Left ventricle myocardium inferior (tissue), 1 donor: ENCODE data around the gene SOST. TPM values are rescaled to one million over a fixed set of nuclear protein-coding genes. Genes with fewer than 3 reads are reported as not detected.

Source experiments
- DNase-seq: peaks from one replicate; pipeline ENCODE4 v3.0.0-alpha.2; 2020
- H3K27ac ChIP-seq: fragments of 200-600 bp; replicated peaks from 2 replicates; pipeline ENCODE4 v1.8.0; 2021
- H3K27me3 ChIP-seq: fragments of 200-600 bp; 2 replicates; pipeline ENCODE4 v1.8.0; 2021; ENCODE audit warnings: low read depth
- H3K36me3 ChIP-seq: fragments of 200-600 bp; 2 replicates; pipeline ENCODE4 v1.8.0; 2021
- H3K4me1 ChIP-seq: fragments of 200-600 bp; 2 replicates; pipeline ENCODE4 v1.8.0; 2021
- H3K4me3 ChIP-seq: fragments of 200-600 bp; 2 replicates; pipeline ENCODE4 v1.8.0; 2021; ENCODE audit warnings: mild to moderate bottlenecking, moderate library complexity
- H3K9me3 ChIP-seq: fragments of 200-600 bp; replicated peaks from 2 replicates; pipeline ENCODE4 v1.8.0; 2021
- CTCF ChIP-seq: fragments of 200-600 bp; IDR thresholded peaks from 2 replicates; pipeline ENCODE4 v1.8.0; 2021; ENCODE audit warnings: antibody characterized with exemption, mild to moderate bottlenecking, borderline replicate concordance
- intact Hi-C: fragments of 100-400 bp; cut with micrococcal nuclease; formaldehyde crosslinking; loops from one replicate; pipeline ENCODE4 v1.11.0; 2022
- total RNA-seq: library from RNA; stranded (reverse); fragmentation: NEBNext Ultra II Directional; extraction: Animal tissue kit (Norgen Biotek cat#: 25700); gene quantifications from one replicate; pipeline ENCODE4 v1.2.1, GENCODE V29; 2021
- donor health status: DM: no; HTN: yes; CAD: no; lungs with severe emphysema.

SOST gene
- total RNA-seq, 1 donor from 2014 or later, result 0.14 TPM

- no peak for TF ChIP-seq CTCF
- Histone ChIP-seq H3K27ac (no peak overlapping the region), H3K4me3 (no peak overlapping the region), H3K36me3 (no peaks in the 10 kb centered on the region), H3K4me1 (peaks cover 31% of the 10 kb centered on the region), H3K9me3 (no peaks in the 10 kb centered on the region), H3K27me3 (peaks cover 13% of the 10 kb centered on the region)
- intact Hi-C loops, result no loop called here
- no peak for DNase-seq
These were observed 48.5 kb downstream of the SOST start for GRCh38 chr17:43710101-43710500.

GRCh38 chr17:43709210-43709609, 49.4 kb downstream of the SOST start:
- no peak for TF ChIP-seq CTCF
- H3K36me3 ChIP-seq, result no peaks in the 10 kb centered on the region
- H3K4me1 ChIP-seq, result peaks cover 28% of the 10 kb centered on the region
- no peak overlapping the region for H3K4me3 ChIP-seq
- H3K9me3 ChIP-seq, result no peaks in the 10 kb centered on the region
- H3K27ac ChIP-seq, result no peak overlapping the region
- H3K27me3 ChIP-seq, result peaks cover 13% of the 10 kb centered on the region
- no peak for DNase-seq
- intact Hi-C loops, result no loop called here

- Histone ChIP-seq H3K4me1 (peaks cover 8% of the 10 kb centered on the region), H3K27ac (no peak overlapping the region), H3K9me3 (no peaks in the 10 kb centered on the region), H3K27me3 (peaks cover 13% of the 10 kb centered on the region), H3K4me3 (no peak overlapping the region), H3K36me3 (no peaks in the 10 kb centered on the region)
- no peak for TF ChIP-seq CTCF
- intact Hi-C loops, result no loop called here
- no peak for DNase-seq
These were observed 51.4 kb downstream of the SOST start for GRCh38 chr17:43707184-43707583.

GRCh38 chr17:43706235-43706634, 52.4 kb downstream of the SOST start:
- Histone ChIP-seq H3K4me1 (peaks cover under 1% of the 10 kb centered on the region), H3K27me3 (peaks cover 13% of the 10 kb centered on the region), H3K4me3 (no peak overlapping the region), H3K36me3 (no peaks in the 10 kb centered on the region), H3K27ac (no peak overlapping the region), H3K9me3 (no peaks in the 10 kb centered on the region)
- intact Hi-C loops, result no loop called here
- no peak for DNase-seq
- TF ChIP-seq CTCF, result no peak

Other genes with a start within 250 kb of the SOST start
- gene ETV4, start 212.5 kb downstream of the SOST start, total RNA-seq, result 0.60 TPM
- 8.4 TPM for gene MEOX1, start 96.9 kb downstream of the SOST start, total RNA-seq
- 293 TPM for gene DUSP3, start 20.2 kb upstream of the SOST start, total RNA-seq
- 0.05 TPM for gene CFAP97D1, start 21.6 kb upstream of the SOST start, total RNA-seq
- 35.2 TPM for gene MPP3, start 74.4 kb upstream of the SOST start, total RNA-seq
- gene CD300LG, start 88.4 kb upstream of the SOST start, total RNA-seq, result 12.6 TPM
- 12.1 TPM for gene MPP2, start 148.7 kb upstream of the SOST start, total RNA-seq
- not detected for gene PPY, start 183.7 kb upstream of the SOST start, total RNA-seq
- not detected for gene PYY, start 195.1 kb upstream of the SOST start, total RNA-seq
- gene NAGS, start 245.8 kb upstream of the SOST start, total RNA-seq, result 0.11 TPM